Urinary bladder (tissue), 4 donors: ENCODE measurements around the gene ATP5IF1. TPM values are rescaled to one million over a fixed set of nuclear protein-coding genes. Genes with fewer than 3 reads are reported as not detected.
A peak's percentile ranks its signal among the peaks of the same experiment; 100 is the strongest.

Experiments used
- DNase-seq: peaks from one replicate; pipeline ENCODE4 v3.0.0-alpha.2; 2015; ENCODE audit errors: extremely low spot score
- H3K27ac ChIP-seq: one replicate; pipeline ENCODE4 v1.5.1; 2013; ENCODE audit warnings: low read depth, mild to moderate bottlenecking, moderate library complexity
- H3K36me3 ChIP-seq: one replicate; pipeline ENCODE4 v1.6.1; 2013; ENCODE audit warnings: mild to moderate bottlenecking, moderate library complexity; ENCODE audit not compliant: insufficient read depth
- H3K4me1 ChIP-seq: one replicate; pipeline ENCODE4 v1.6.1; 2013; ENCODE audit warnings: mild to moderate bottlenecking, moderate library complexity; ENCODE audit not compliant: insufficient read depth
- H3K4me3 ChIP-seq: one replicate; pipeline ENCODE4 v1.5.1; 2013; ENCODE audit warnings: low read depth, low read length
- WGBS: extraction: QIAGEN DNeasy Blood & Tissue Kit; methylation state at CpG from one replicate; pipeline ENCODE4 v1.1.7; 2013; 5-methylcytosine and 5-hydroxymethylcytosine counted together
- polyA plus RNA-seq: library from polyadenylated mRNA; stranded (reverse); fragments of 200-250 nt; gene quantifications from one replicate; pipeline ENCODE4 v1.2.3, GENCODE V29; 2013
- total RNA-seq: library from RNA; depleted of rRNA; stranded (reverse); fragments of >200 nt; gene quantifications from one replicate; pipeline ENCODE4 v1.2.3, GENCODE V29; 2014
- donor health status: healthy with polysubstance abuse.
- donor health status: healthy.

The ATP5IF1 gene
- total and polyA plus RNA-seq, 2 donors: 44.6 to 239 TPM

GRCh38 chr1:28208818-28209441 is 27.0 kb upstream of the ATP5IF1 start:
- Histone ChIP-seq H3K4me3 (no peak overlapping the region), H3K4me1 (no peaks in the 10 kb centered on the region), H3K27ac (no peak overlapping the region), H3K36me3 (peaks cover 4% of the 10 kb centered on the region)
- 38% methylated on average over 4 of the region's 4 CpGs for WGBS
- DNase-seq: peak; percentile 40

GRCh38 chr1:28209700-28210099 is 26.2 kb upstream of the ATP5IF1 start:
- Histone ChIP-seq H3K27ac (no peak overlapping the region), H3K4me3 (no peak overlapping the region), H3K4me1 (no peaks in the 10 kb centered on the region), H3K36me3 (peaks cover 2% of the 10 kb centered on the region)
- 60% methylated on average over 1 of the region's 1 CpG for WGBS
- no peak for DNase-seq

- 78% methylated on average over 2 of the region's 2 CpGs for WGBS
These were observed 22.6 kb upstream of the ATP5IF1 start for GRCh38 chr1:28213315-28213714.

GRCh38 chr1:28229089-28229488 is 6.8 kb upstream of the ATP5IF1 start:
- Histone ChIP-seq H3K4me3 (no peak overlapping the region), H3K27ac (no peak overlapping the region), H3K4me1 (no peaks in the 10 kb centered on the region), H3K36me3 (peaks cover 4% of the 10 kb centered on the region)
- DNase-seq: no peak

More at GRCh38 chr1:28213315-28213714, 22.6 kb upstream of the ATP5IF1 start:
- DNase-seq: no peak
- no peaks in the 10 kb centered on the region for H3K4me1 ChIP-seq
- H3K4me3 ChIP-seq: no peak overlapping the region
- H3K36me3 ChIP-seq: peaks cover 2% of the 10 kb centered on the region
- H3K27ac ChIP-seq: no peak overlapping the region

- no peak overlapping the region for H3K4me3 ChIP-seq
- no peak for DNase-seq
- WGBS: 78% methylated on average over 2 of the region's 2 CpGs
- peaks cover 4% of the 10 kb centered on the region for H3K36me3 ChIP-seq
- no peaks in the 10 kb centered on the region for H3K4me1 ChIP-seq
- H3K27ac ChIP-seq: no peak overlapping the region
These were observed 5.9 kb upstream of the ATP5IF1 start for GRCh38 chr1:28229996-28230395.

GRCh38 chr1:28232558-28233263 is 3.2 kb upstream of the ATP5IF1 start, which contains the start of gene DNAJC8:
Gene DNAJC8 (minus strand): TSS chr1:28233029. CDS start chr1:28232998, 31 bp downstream.
- peak; percentile 86 for DNase-seq
- Histone ChIP-seq H3K27ac (peak within 1 kb of the TSS; percentile 80), H3K4me3 (peak within 1 kb of the TSS; percentile 95), H3K4me1 (peaks cover 1% of the 10 kb centered on the region), H3K36me3 (peaks cover 4% of the 10 kb centered on the region)
- WGBS: under 1% methylated on average over 40 of the region's 40 CpGs

GRCh38 chr1:28233264-28233606 is 2.7 kb upstream of the ATP5IF1 start:
- H3K27ac ChIP-seq: no peak overlapping the region
- DNase-seq: no peak
- H3K4me1 ChIP-seq: peaks cover 1% of the 10 kb centered on the region
- 65% methylated on average over 14 of the region's 14 CpGs for WGBS
- peaks cover 2% of the 10 kb centered on the region for H3K36me3 ChIP-seq
- H3K4me3 ChIP-seq: no peak overlapping the region

GRCh38 chr1:28236656-28237322 is 865 bp downstream of the ATP5IF1 start:
- Histone ChIP-seq H3K4me3 (peak overlapping the region; percentile 70), H3K27ac (peak overlapping the region; percentile 87), H3K36me3 (no peaks in the 10 kb centered on the region), H3K4me1 (peaks cover 1% of the 10 kb centered on the region)
- WGBS: 9% methylated on average over 20 of the region's 20 CpGs
- DNase-seq: no peak

GRCh38 chr1:28239004-28239403 is 3.1 kb downstream of the ATP5IF1 start:
- 74% methylated on average over 2 of the region's 2 CpGs for WGBS
- Histone ChIP-seq H3K4me3 (no peak overlapping the region), H3K27ac (no peak overlapping the region)

GRCh38 chr1:28240024-28240423 is 4.1 kb downstream of the ATP5IF1 start:
- DNase-seq: no peak
- Histone ChIP-seq H3K27ac (no peak overlapping the region), H3K36me3 (no peaks in the 10 kb centered on the region), H3K4me3 (no peak overlapping the region), H3K4me1 (peaks cover 1% of the 10 kb centered on the region)
- 94% methylated on average over 4 of the region's 4 CpGs for WGBS

More at GRCh38 chr1:28239004-28239403, 3.1 kb downstream of the ATP5IF1 start:
- Histone ChIP-seq H3K4me1 (peaks cover 1% of the 10 kb centered on the region), H3K36me3 (no peaks in the 10 kb centered on the region)
- DNase-seq: no peak

GRCh38 chr1:28241638-28242241 is 5.8 kb downstream of the ATP5IF1 start:
- Histone ChIP-seq H3K36me3 (no peaks in the 10 kb centered on the region), H3K27ac (no peak overlapping the region), H3K4me1 (peaks cover 1% of the 10 kb centered on the region), H3K4me3 (no peak overlapping the region)
- DNase-seq: no peak
- 90% methylated on average over 10 of the region's 10 CpGs for WGBS

- no peaks in the 10 kb centered on the region for H3K4me1 ChIP-seq
- H3K27ac ChIP-seq: no peak overlapping the region
- H3K4me3 ChIP-seq: no peak overlapping the region
- H3K36me3 ChIP-seq: no peaks in the 10 kb centered on the region
- 79% methylated on average over 2 of the region's 2 CpGs for WGBS
- no peak for DNase-seq
These were observed 7.9 kb downstream of the ATP5IF1 start for GRCh38 chr1:28243685-28244311.

GRCh38 chr1:28244549-28245251 is 8.8 kb downstream of the ATP5IF1 start:
- 89% methylated on average over 13 of the region's 13 CpGs for WGBS
- no peaks in the 10 kb centered on the region for H3K4me1 ChIP-seq
- no peaks in the 10 kb centered on the region for H3K36me3 ChIP-seq
- no peak for DNase-seq
- no peak overlapping the region for H3K4me3 ChIP-seq
- H3K27ac ChIP-seq: no peak overlapping the region
